ENCODE results near the gene MTERF4. TPM values are rescaled to one million over a fixed set of nuclear protein-coding genes. Genes with fewer than 3 reads are reported as not detected.

Gene MTERF4
- total and polyA plus RNA-seq, 2 of the 13 experiments (the other 11 are each of a cell fraction or from before 2014, with no cell fraction given), result 50.5 to 59.8 TPM

DNA sequence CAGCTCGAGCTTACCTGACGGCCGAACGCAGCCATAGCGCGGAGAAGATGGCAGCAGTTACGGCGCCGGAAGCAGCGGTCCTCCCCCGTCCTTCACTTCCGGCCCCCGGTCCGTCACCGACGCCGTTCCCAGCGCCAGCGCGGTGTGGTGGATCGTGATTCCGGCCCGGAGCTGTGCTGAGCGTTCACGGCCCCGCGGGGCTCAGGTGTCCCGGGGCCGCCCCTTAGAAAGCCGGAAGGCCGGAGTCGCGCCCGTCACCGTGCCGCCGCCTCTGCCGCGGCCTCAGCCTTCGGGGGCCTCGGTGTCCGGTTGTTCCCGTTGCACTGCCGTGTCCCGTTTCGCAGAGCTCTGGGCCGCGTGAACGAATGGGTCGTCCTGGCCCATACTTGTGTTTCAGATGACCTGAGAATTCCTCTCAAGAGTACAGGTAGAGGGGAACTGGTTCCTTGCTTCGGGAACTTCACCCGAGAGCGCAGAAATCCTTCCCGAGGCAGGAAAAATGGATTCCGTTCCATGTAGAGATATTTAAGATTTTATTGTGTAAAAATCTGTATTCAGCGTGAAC, at the start of gene MTERF4 (continued):
- TF ChIP-seq ZNF740 (CRISPR knock-in tag; IDR thresholded peaks at IDR 0.05) (peak; percentile 82), GTF3A (CRISPR knock-in tag; conservative IDR thresholded peaks at IDR 0.05) (0 out of 2 replicates have a peak, but pooled peaks have one; percentile 24), ZNF432 (CRISPR knock-in tag; IDR thresholded peaks at IDR 0.05; ENCODE audit: borderline replicate concordance) (no peak), PPARG (CRISPR knock-in tag; conservative IDR thresholded peaks at IDR 0.05) (peak; percentile 82), ZNF44 (CRISPR knock-in tag; IDR thresholded peaks at IDR 0.05) (peak; percentile 86; the same call in 1 of the 2 replicates), ZZZ3 (CRISPR knock-in tag; IDR thresholded peaks at IDR 0.05; ENCODE audit: borderline replicate concordance) (peak; percentile 99; the same call in 1 of the 2 replicates), GATAD1 (CRISPR knock-in tag; IDR thresholded peaks at IDR 0.05) (peak; percentile 100), ZNF550 (CRISPR knock-in tag; IDR thresholded peaks at IDR 0.05; ENCODE audit: borderline replicate concordance) (0 out of 2 replicates have a peak, but pooled peaks have one; percentile 70), CENPBD1 (CRISPR knock-in tag; IDR thresholded peaks at IDR 0.05; ENCODE audit: borderline replicate concordance, low read depth) (0 out of 2 replicates have a peak, but pooled peaks have one; percentile 69), ZNF792 (CRISPR knock-in tag; IDR thresholded peaks at IDR 0.05) (peak; percentile 98), SNAPC2 (CRISPR knock-in tag; IDR thresholded peaks at IDR 0.05) (peak; percentile 67), RELA (CRISPR knock-in tag; IDR thresholded peaks at IDR 0.05) (peak; percentile 97; the same call in 1 of the 2 replicates), RXRA (CRISPR knock-in tag; IDR thresholded peaks at IDR 0.05) (peak; percentile 96), NFYC (CRISPR knock-in tag; IDR thresholded peaks at IDR 0.05) (peak; percentile 60), MBNL3 (CRISPR knock-in tag; conservative IDR thresholded peaks at IDR 0.05) (no peak), HDAC1 (CRISPR knock-in tag; IDR thresholded peaks at IDR 0.05) (peak; percentile 100), POLR2A (IDR thresholded peaks at IDR 0.05; ENCODE audit: insufficient read depth in 1 of 2, low read depth in 2 of 2, low read length in 2 of 2) (peak; percentile 91 to 96), ZNF549 (CRISPR knock-in tag; IDR thresholded peaks at IDR 0.05) (no peak; the same call in 1 of the 2 replicates), CSRNP2 (CRISPR knock-in tag; conservative IDR thresholded peaks at IDR 0.05; ENCODE audit: low read depth) (0 out of 2 replicates have a peak, but pooled peaks have one; percentile 56), AHR (CRISPR knock-in tag; IDR thresholded peaks at IDR 0.05) (peak; percentile 99), ATF3 (CRISPR knock-in tag; IDR thresholded peaks at IDR 0.05) (peak; percentile 91), GLI4 (CRISPR knock-in tag; IDR thresholded peaks at IDR 0.05; ENCODE audit: borderline replicate concordance) (0 out of 2 replicates have a peak, but pooled peaks have one; percentile 45), MBD4 (IDR thresholded peaks at IDR 0.05; ENCODE audit: borderline replicate concordance, low read length) (no peak), BHLHE40 (IDR thresholded peaks at IDR 0.05; ENCODE audit: low read length) (peak; percentile 66)
- TF ChIP-seq, protein P1, sequence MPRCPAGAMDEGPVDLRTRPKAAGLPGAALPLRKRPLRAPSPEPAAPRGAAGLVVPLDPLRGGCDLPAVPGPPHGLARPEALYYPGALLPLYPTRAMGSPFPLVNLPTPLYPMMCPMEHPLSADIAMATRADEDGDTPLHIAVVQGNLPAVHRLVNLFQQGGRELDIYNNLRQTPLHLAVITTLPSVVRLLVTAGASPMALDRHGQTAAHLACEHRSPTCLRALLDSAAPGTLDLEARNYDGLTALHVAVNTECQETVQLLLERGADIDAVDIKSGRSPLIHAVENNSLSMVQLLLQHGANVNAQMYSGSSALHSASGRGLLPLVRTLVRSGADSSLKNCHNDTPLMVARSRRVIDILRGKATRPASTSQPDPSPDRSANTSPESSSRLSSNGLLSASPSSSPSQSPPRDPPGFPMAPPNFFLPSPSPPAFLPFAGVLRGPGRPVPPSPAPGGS (CRISPR knock-in tag; IDR thresholded peaks at IDR 0.05), result peak; percentile 93
- TF ChIP-seq, protein P2, sequence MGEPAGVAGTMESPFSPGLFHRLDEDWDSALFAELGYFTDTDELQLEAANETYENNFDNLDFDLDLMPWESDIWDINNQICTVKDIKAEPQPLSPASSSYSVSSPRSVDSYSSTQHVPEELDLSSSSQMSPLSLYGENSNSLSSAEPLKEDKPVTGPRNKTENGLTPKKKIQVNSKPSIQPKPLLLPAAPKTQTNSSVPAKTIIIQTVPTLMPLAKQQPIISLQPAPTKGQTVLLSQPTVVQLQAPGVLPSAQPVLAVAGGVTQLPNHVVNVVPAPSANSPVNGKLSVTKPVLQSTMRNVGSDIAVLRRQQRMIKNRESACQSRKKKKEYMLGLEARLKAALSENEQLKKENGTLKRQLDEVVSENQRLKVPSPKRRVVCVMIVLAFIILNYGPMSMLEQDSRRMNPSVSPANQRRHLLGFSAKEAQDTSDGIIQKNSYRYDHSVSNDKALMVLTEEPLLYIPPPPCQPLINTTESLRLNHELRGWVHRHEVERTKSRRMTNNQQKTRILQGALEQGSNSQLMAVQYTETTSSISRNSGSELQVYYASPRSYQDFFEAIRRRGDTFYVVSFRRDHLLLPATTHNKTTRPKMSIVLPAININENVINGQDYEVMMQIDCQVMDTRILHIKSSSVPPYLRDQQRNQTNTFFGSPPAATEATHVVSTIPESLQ (CRISPR knock-in tag; conservative IDR thresholded peaks at IDR 0.05), result peak; percentile 70; the same call in 1 of the 2 replicates
